Calu3 (cell line): ENCODE results near the gene ACTA2. TPM values are rescaled to one million over a fixed set of nuclear protein-coding genes. Genes with fewer than 3 reads are reported as not detected.
A peak's percentile ranks its signal among the peaks of the same experiment; 100 is the strongest.

Experiments
- BruUV-seq: library from RNA; stranded (reverse); fragments of 400-500 nt; replicated peaks from 2 replicates; lab custom pipeline; 2021; lab: Mats Ljungman, UMichigan
- CTCF ChIA-PET: fragments of 300-600 bp; sonication (Branson Sonifier 250); formaldehyde crosslinking; loops from one replicate; lab custom pipeline; 2022; ENCODE audit warnings: antibody characterized with exemption; lab: Charles Lee
- DNase-seq: peaks from one replicate; pipeline ENCODE4 v3.0.0; 2022
- H3K27ac Mint-ChIP-seq: one replicate; pipeline ENCODE4 v1.8.0; 2022; ENCODE audit warnings: mixed read lengths; ENCODE audit not compliant: unreplicated experiment
- H3K27me3 Mint-ChIP-seq: one replicate; pipeline ENCODE4 v1.8.0; 2022; ENCODE audit warnings: mixed read lengths; ENCODE audit not compliant: unreplicated experiment
- H3K36me3 Mint-ChIP-seq: one replicate; pipeline ENCODE4 v1.8.0; 2022; ENCODE audit warnings: mild to moderate bottlenecking, moderate library complexity, mixed read lengths; ENCODE audit not compliant: insufficient read depth, unreplicated experiment
- H3K4me1 Mint-ChIP-seq: one replicate; pipeline ENCODE4 v1.8.0; 2022; ENCODE audit warnings: mild to moderate bottlenecking, low read depth, mixed read lengths; ENCODE audit not compliant: unreplicated experiment
- H3K4me3 Mint-ChIP-seq: one replicate; pipeline ENCODE4 v1.8.0; 2022; ENCODE audit warnings: mild to moderate bottlenecking, low read depth, moderate library complexity, mixed read lengths; ENCODE audit not compliant: unreplicated experiment
- H3K9me3 Mint-ChIP-seq: one replicate; pipeline ENCODE4 v1.8.0; 2022; ENCODE audit warnings: low read depth, mixed read lengths; ENCODE audit not compliant: unreplicated experiment
- CTCF ChIP-seq: fragments of 200-600 bp; IDR thresholded peaks from one replicate; pipeline ENCODE4 v1.8.0; 2022; ENCODE audit warnings: antibody characterized with exemption; ENCODE audit not compliant: unreplicated experiment
- intact Hi-C: fragments of 100-400 bp; cut with micrococcal nuclease; formaldehyde crosslinking; loops from one replicate; pipeline ENCODE4 v1.10.0; 2022; ENCODE audit not compliant: unreplicated experiment
- total RNA-seq: library from RNA; stranded (reverse); gene quantifications from 2 replicates; pipeline ENCODE4 v1.2.3, GENCODE V29; 2022

The ACTA2 gene
- total RNA-seq, 1 experiment from 2014 or later, result 1.0 TPM

GRCh38 chr10:88981435-88981834 is 28.9 kb upstream of the ACTA2 start:
- CTCF ChIA-PET, result interaction anchor here (1.4 kb wide), 1 partner anchor 47 kb away, joined by 4 read pairs; no protein-coding TSS in a partner anchor
- H3K9me3 Mint-ChIP-seq, result no peaks in the 10 kb centered on the region
- intact Hi-C loops, result no loop called here
- peak overlapping the region; percentile 23 for H3K27ac Mint-ChIP-seq
- peaks cover 25% of the 10 kb centered on the region for H3K4me1 Mint-ChIP-seq
- no TSS peak for BruUV-seq
- DNase-seq, result no peak
- no peak overlapping the region for H3K4me3 Mint-ChIP-seq
- H3K36me3 Mint-ChIP-seq, result no peaks in the 10 kb centered on the region
- TF ChIP-seq CTCF, result no peak
- H3K27me3 Mint-ChIP-seq, result no peaks in the 10 kb centered on the region

GRCh38 chr10:88980800-88981199 is 28.2 kb upstream of the ACTA2 start:
- no peak for TF ChIP-seq CTCF
- Mint-ChIP-seq H3K4me1 (peaks cover 25% of the 10 kb centered on the region), H3K27me3 (no peaks in the 10 kb centered on the region), H3K9me3 (no peaks in the 10 kb centered on the region), H3K27ac (no peak overlapping the region), H3K36me3 (no peaks in the 10 kb centered on the region), H3K4me3 (no peak overlapping the region)
- DNase-seq, result no peak
- intact Hi-C loops, result no loop called here
- CTCF ChIA-PET, result interaction anchor here (1.4 kb wide), 1 partner anchor 46 kb away, joined by 4 read pairs; no protein-coding TSS in a partner anchor
- BruUV-seq, result no TSS peak

GRCh38 chr10:88980247-88980646 is 27.7 kb upstream of the ACTA2 start:
- H3K36me3 Mint-ChIP-seq, result no peaks in the 10 kb centered on the region
- H3K27ac Mint-ChIP-seq, result no peak overlapping the region
- peaks cover 26% of the 10 kb centered on the region for H3K4me1 Mint-ChIP-seq
- H3K27me3 Mint-ChIP-seq, result no peaks in the 10 kb centered on the region
- CTCF ChIA-PET, result interaction anchor here (1.4 kb wide), 1 partner anchor 46 kb away, joined by 4 read pairs; no protein-coding TSS in a partner anchor
- no peaks in the 10 kb centered on the region for H3K9me3 Mint-ChIP-seq
- TF ChIP-seq CTCF, result no peak
- intact Hi-C loops, result no loop called here
- no peak for DNase-seq
- H3K4me3 Mint-ChIP-seq, result no peak overlapping the region
- BruUV-seq, result no TSS peak

GRCh38 chr10:88979603-88980002 is 27.0 kb upstream of the ACTA2 start:
- H3K4me3 Mint-ChIP-seq, result no peak overlapping the region
- no peaks in the 10 kb centered on the region for H3K9me3 Mint-ChIP-seq
- peaks cover 5% of the 10 kb centered on the region for H3K36me3 Mint-ChIP-seq
- CTCF ChIA-PET, result no interaction called here
- intact Hi-C loops, result no loop called here
- no peak overlapping the region for H3K27ac Mint-ChIP-seq
- no peak for TF ChIP-seq CTCF
- no peaks in the 10 kb centered on the region for H3K27me3 Mint-ChIP-seq
- H3K4me1 Mint-ChIP-seq, result peaks cover 33% of the 10 kb centered on the region
- DNase-seq, result no peak
- no TSS peak for BruUV-seq
